HG03159 (cell line): ENCODE results near the gene RAB30.
"Not testable (repeated sequence)": the region's sequence is repeated elsewhere in the genome, so short reads cannot be mapped to it uniquely, and the experiment has no call there.

ENCODE experiments used
- ATAC-seq: cut with Tn5 transposase; IDR thresholded peaks from one replicate; pipeline ENCODE4 v1.9.1; 2021; ENCODE audit warnings: mild to moderate bottlenecking, moderate library complexity; ENCODE audit not compliant: unreplicated experiment

Gene RAB30

GRCh38 chr11:82950502-82950901 lies 121.2 kb downstream of the RAB30 start:
- not testable (repeated sequence) for ATAC-seq

DNA sequence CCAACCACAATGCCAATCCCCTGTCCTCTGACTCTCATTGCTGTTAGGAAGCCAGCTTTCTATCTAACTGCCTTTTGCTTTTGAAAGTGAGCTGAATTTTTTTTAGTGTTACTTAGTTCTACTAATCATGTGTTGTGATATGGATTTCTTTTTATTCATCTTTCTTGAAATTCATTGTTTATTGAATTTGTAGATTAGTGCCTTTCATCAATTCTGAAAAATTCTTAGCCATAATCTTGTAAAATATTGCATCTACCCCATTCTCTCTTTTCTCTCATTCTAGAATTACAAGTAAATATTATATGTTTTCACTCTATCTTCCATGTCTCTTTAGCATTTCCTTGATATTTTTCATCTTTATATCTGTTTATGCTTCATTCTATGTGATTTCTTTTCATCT lies 122.3 kb downstream of the RAB30 start:
- ATAC-seq: no peak

- ATAC-seq: no peak
These were observed 126.0 kb downstream of the RAB30 start for GRCh38 chr11:82945682-82946081.

GRCh38 chr11:82945041-82945440 lies 126.7 kb downstream of the RAB30 start:
- not testable (repeated sequence) for ATAC-seq

GRCh38 chr11:82944198-82944597 lies 127.5 kb downstream of the RAB30 start:
- ATAC-seq: no peak

DNA sequence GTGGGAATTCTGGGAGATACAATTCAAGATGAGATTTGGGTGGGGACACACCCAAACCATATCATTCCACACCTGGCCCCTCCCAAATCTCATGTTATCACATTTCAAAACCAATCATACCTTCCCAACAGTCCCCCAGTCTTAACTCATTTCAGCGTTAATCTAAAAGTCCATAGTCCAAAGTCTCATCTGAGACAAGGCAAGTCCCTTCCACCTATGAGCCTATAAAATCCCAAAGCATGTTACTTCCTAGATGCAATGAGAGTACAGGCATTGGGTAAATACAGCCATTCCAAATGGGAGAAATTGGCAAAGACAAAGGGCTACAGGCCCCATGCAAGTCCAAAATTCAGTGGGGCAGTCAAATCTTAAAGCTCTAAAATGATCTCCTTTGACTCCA lies 128.3 kb downstream of the RAB30 start:
- not testable (repeated sequence) for ATAC-seq

DNA sequence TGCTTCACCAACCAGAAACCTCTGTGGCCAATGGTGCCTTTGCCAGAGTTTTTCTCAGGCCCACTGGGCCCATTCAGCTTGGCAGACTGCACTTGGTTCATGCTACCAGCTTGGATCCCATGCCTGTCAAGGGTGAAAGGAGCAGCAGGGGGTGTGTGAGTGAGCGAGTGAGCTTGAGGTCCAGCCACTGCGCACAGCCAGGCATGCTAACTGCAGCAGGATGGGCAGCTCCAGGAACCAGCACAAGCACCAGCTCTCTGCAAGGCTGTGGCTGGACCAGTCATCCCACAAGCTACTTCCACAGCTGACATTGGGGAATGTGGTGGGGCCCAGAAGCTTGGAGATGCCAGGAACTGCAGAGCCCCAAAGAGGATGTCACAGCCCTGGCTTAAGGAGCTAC lies 129.3 kb downstream of the RAB30 start:
- ATAC-seq: no peak

GRCh38 chr11:82939456-82939855 lies 132.2 kb downstream of the RAB30 start:
- no peak for ATAC-seq

GRCh38 chr11:82937554-82937953 lies 134.1 kb downstream of the RAB30 start:
- ATAC-seq: no peak

DNA sequence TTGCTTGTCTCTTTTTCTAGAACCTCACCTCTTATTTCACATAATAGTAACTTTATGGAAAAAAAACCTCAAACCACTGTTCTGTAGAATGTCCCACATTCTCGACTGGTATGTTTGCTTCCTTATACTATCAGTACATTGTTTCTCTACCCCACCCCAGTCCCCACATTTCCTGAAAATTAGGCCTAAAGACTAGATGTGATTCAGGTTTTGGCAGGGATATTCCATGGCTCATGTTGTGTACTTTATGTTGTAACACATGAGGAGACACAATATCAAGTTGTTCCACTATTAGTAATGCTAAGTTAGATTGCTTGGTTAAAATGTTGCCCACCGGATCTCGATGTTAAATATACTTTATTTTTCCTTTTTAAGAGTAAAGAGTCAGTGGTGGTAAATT lies 135.4 kb downstream of the RAB30 start:
- no peak for ATAC-seq

- no peak for ATAC-seq
These were observed 139.1 kb downstream of the RAB30 start for GRCh38 chr11:82932564-82932963.

DNA sequence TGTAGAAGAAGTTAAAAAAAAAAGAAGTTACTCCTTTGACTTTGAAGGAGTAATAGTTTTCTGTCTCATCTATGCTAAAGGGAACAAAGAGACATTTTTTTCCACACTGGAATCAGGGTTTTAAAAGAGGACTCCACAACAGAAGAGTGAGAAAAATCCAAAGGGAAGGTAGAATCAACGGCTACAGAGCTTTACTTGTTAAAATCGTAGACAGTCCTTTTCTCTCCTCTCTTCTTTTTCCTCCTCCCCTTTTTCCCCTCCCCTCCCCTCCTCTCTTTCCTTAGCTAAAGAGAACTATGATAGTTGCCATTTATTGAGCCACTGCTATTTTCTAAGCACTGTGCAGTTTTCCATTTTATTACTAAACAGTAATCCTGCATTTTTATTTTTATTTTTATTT lies 141.0 kb downstream of the RAB30 start:
- no peak for ATAC-seq

DNA sequence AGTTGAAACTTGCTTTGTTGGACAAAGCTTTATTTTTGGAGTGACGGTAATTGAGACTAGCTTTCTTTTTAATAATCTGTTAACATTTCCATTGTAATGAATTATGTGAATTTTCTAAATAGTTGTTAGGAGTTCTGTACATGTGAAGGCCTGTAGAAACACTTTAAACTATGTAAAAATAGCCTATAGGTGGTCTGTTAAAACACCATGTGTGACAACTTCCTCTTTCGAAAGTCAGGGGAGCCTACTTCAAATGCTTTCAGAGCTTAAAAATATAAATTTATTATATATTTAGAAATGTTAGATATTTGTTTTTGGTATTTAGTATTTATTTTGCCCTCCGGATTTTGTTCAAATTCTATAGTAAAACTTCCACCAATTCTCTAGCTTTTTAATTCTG lies 141.5 kb downstream of the RAB30 start:
- ATAC-seq: peak; percentile 50

DNA sequence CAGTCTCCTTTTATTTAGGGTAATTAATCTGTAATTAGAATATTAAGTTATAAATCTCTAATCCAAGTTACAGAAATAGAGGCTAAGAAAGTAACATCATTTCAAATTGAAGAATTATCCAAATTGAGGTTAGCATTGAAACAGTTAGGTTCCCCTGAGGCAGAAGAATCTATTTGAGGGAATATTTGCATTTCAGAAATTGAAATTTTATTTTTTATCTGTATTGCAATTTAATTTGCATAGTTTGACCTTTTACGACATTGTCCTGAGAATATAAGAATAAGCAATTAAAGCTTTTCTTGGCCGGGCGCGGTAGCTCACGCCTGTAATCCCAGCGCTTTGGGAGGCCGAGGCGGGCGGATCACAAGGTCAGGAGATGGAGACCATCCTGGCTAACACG lies 142.6 kb downstream of the RAB30 start:
- ATAC-seq: no peak

GRCh38 chr11:82927264-82927880 lies 144.3 kb downstream of the RAB30 start:
- peak; percentile 67 for ATAC-seq

- ATAC-seq: no peak
These were observed 147.0 kb downstream of the RAB30 start for GRCh38 chr11:82924522-82925224.
